ENCODE results near the gene RANBP3. TPM values are rescaled to one million over a fixed set of nuclear protein-coding genes. Genes with fewer than 3 reads are reported as not detected.

The RANBP3 gene, protein sequence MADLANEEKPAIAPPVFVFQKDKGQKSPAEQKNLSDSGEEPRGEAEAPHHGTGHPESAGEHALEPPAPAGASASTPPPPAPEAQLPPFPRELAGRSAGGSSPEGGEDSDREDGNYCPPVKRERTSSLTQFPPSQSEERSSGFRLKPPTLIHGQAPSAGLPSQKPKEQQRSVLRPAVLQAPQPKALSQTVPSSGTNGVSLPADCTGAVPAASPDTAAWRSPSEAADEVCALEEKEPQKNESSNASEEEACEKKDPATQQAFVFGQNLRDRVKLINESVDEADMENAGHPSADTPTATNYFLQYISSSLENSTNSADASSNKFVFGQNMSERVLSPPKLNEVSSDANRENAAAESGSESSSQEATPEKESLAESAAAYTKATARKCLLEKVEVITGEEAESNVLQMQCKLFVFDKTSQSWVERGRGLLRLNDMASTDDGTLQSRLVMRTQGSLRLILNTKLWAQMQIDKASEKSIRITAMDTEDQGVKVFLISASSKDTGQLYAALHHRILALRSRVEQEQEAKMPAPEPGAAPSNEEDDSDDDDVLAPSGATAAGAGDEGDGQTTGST
- 39.7 to 43.9 TPM (median 43.0 TPM) in 5 replicates for total RNA-seq (2022; extraction: Qiagen RNA extraction; ENCODE audit: low read depth)

DNA sequence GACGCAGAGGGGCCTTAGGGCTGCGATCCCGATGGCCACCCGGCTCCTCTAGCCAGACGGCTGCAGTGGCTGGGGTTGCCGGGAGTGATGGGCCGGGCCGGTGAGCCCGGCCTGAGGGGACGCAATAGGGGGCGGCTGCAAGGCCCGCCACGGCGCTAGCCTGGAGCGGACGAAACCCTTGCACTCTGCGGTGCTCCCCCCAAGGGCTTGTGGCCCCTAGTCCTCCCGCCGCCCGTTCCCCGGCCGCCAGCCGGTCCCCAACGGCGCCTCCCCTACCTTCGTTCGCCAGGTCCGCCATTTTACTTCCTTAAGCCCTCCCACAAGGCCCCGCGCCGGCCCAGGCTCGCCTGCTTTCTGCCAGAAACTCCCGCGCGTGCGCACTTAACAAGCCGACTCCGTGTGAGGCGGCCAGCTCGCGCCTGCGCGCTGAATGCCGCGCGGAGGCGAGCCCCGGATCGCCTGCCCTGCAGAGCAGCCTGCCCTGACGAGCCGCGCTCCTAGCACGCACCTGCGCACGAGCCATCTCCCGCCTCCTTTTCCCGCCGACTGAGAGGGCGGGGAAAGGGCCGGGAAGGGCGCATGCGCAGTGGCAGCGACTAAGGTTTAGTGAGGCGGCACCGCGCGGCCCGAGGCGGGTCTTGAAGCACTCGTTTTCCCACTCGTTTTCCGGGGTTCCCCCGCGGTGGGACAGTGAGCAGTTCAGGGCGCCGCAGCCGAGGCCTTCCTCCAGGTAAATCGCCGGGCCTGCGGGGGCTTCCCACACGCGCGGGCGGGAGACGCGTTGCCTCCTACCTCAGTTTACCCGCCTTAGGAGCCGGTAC lies at the start of gene RANBP3:
Gene RANBP3, minus strand, starts transcription at position 356 of the 821 bp plus-strand sequence. Its CDS starts 58 bp downstream, at position 298.

DNA sequence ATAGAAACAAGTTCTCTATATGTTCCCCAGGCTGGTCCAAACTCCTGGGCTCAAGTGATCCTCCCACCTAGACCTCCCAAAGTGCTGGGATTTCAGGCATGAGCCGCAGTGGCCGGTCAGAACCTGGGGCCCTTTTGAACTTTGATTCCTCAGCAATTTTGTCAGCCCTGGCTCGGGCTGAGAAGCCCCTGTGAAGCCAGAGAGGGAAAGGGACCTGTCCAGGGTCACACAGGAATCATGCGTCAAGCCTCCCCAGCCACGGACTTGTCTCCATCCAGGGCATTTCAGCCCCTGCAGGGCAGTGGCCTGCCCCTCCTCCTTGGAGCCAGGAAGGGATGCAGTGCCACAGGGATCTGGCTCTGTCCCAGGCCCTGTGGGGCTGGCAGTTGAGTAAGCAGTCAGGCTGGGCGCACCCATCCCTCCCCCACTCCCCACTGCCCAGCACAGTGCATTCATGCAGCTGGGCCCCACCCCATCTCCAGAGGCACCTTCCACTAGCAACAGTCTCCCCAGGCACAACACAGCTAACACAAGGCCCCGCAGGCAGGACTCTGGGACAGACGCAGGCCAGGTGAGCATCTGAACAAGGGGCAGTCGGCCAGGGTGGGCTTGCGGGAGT lies 64.1 kb downstream of the RANBP3 start, which contains the start of gene CAPS:
Gene CAPS, plus strand, starts transcription at position 516 of the 619 bp plus-strand sequence. CDS start 153 bp downstream, outside the sequence.

GRCh38 chr19:5904352-5905113 lies 73.4 kb downstream of the RANBP3 start, which contains the start of gene VMAC:
VMAC (plus strand) TSS chr19:5904872; CDS start chr19:5904891, 19 bp downstream.

DNA sequence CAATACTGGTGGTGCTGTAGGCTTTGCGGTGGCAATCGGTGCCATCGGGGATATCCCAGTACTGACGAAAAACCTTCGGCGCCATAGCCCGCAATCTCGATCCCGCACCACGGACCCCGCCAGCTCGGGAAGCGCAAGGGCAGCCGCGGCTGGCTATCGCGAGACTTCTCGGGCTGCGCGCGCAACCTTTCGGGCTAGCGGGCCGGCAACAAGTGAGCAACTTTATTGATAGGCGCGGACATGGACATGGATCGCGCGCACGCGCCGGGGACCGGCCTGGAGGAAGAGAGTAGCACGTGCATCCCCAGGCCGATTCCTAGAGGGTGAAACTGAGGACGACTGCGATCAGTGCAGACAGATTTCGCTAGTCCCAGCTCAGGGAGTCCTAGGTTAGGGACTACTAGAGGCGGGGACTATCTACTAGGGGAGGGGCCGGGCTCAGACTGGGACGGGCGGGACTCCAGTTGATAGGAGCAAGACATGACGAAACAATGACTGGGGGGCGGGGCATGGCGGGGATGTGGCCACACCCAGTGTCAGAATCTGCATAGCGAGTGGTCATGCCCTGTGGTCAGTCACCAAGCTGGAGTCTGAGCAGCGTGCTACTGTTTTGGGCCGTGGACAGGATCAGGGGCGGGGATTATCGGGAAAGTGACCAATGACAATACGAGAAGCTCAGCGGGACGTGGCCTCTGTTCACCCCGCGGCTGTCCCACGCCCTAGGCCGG lies 74.2 kb downstream of the RANBP3 start, which contains the start of gene NDUFA11:
Gene NDUFA11, minus strand, starts transcription at position 167 of the 728 bp plus-strand sequence. Its CDS starts 82 bp downstream, at position 85.

Other genes starting within 250 kb of the RANBP3 start
- gene PRR22, start 193.4 kb downstream of the RANBP3 start, total RNA-seq (2022; extraction: Qiagen RNA extraction; ENCODE audit: low read depth): 1.3 to 3.4 TPM (median 2.9 TPM) in 5 replicates
- 25.9 to 32.3 TPM (median 28.6 TPM) in 5 replicates for gene DUS3L, start 187.0 kb downstream of the RANBP3 start, total RNA-seq (2022; extraction: Qiagen RNA extraction; ENCODE audit: low read depth)
- gene NRTN, start 173.1 kb downstream of the RANBP3 start, total RNA-seq (2022; extraction: Qiagen RNA extraction; ENCODE audit: low read depth): 0.85 to 1.6 TPM (median 1.5 TPM) in 5 replicates
- not detected in 5 replicates for gene FUT6, start 138.4 kb downstream of the RANBP3 start, total RNA-seq (2022; extraction: Qiagen RNA extraction; ENCODE audit: low read depth)
- 0.20 TPM in 1 of 5 replicates, not detected in the others for gene FUT3, start 126.7 kb downstream of the RANBP3 start, total RNA-seq (2022; extraction: Qiagen RNA extraction; ENCODE audit: low read depth)
- gene FUT5, start 107.6 kb downstream of the RANBP3 start, total RNA-seq (2022; extraction: Qiagen RNA extraction; ENCODE audit: low read depth): not detected in 5 replicates
- gene NDUFA11, start 74.3 kb downstream of the RANBP3 start, total RNA-seq (2022; extraction: Qiagen RNA extraction; ENCODE audit: low read depth): 223 to 297 TPM (median 285 TPM) in 5 replicates
- gene VMAC, start 73.3 kb downstream of the RANBP3 start, total RNA-seq (2022; extraction: Qiagen RNA extraction; ENCODE audit: low read depth): 0.21 to 0.65 TPM (median 0.61 TPM) in 5 replicates
- 0.86 to 1.5 TPM (median 0.96 TPM) in 5 replicates for gene CAPS, start 63.9 kb downstream of the RANBP3 start, total RNA-seq (2022; extraction: Qiagen RNA extraction; ENCODE audit: low read depth)
- 5.7 to 8.8 TPM (median 7.2 TPM) in 5 replicates for gene RFX2, start 132.4 kb upstream of the RANBP3 start, total RNA-seq (2022; extraction: Qiagen RNA extraction; ENCODE audit: low read depth)
- not detected in 5 replicates for gene ACSBG2, start 157.5 kb upstream of the RANBP3 start, total RNA-seq (2022; extraction: Qiagen RNA extraction; ENCODE audit: low read depth)